Spleen (tissue), 11 donors: ENCODE results near the gene GRIK4. TPM values are rescaled to one million over a fixed set of nuclear protein-coding genes. Genes with fewer than 3 reads are reported as not detected.
A peak's percentile ranks its signal among the peaks of the same experiment; 100 is the strongest.

Experiments
- DNase-seq: peaks from one replicate; pipeline ENCODE4 v3.0.0-alpha.2; 2020
- H3K27ac ChIP-seq, 8 donors: fragments of 200-600 bp; sonication (generic) in 7 of 8; 1 replicate in 4 of 8; 2 replicates in 4 of 8; pipeline versions ENCODE4 v1.5.0 to v1.8.0; 2016 to 2021; ENCODE audit warnings: inconsistent platforms in 4 of 8, mild to moderate bottlenecking in 4 of 8, moderate library complexity in 1 of 8
- H3K27me3 ChIP-seq, 7 donors: fragments of 200-600 bp; sonication (generic) in 6 of 7; replicated peaks in 1 of 7; 1 replicate in 4 of 7; 2 replicates in 3 of 7; pipeline versions ENCODE4 v1.5.0 to v1.8.0; 2016 to 2021; ENCODE audit warnings: inconsistent platforms in 3 of 7, mild to moderate bottlenecking in 1 of 7
- H3K36me3 ChIP-seq, 6 donors: fragments of 200-600 bp; sonication (generic) in 5 of 6; 1 replicate in 4 of 6; 2 replicates in 2 of 6; pipeline versions ENCODE4 v1.5.0 to v1.8.0; 2016 to 2021; ENCODE audit warnings: inconsistent platforms in 2 of 6
- H3K4me1 ChIP-seq, 6 donors: fragments of 200-600 bp; sonication (generic) in 5 of 6; 1 replicate in 3 of 6; 2 replicates in 3 of 6; pipeline versions ENCODE4 v1.5.0 to v1.8.0; 2016 to 2021; ENCODE audit warnings: inconsistent platforms in 3 of 6
- H3K4me3 ChIP-seq, 8 donors: fragments of 200-600 bp; sonication (generic) in 7 of 8; 1 replicate in 4 of 8; 2 replicates in 4 of 8; pipeline versions ENCODE4 v1.5.0 to v1.8.0; 2016 to 2021; ENCODE audit warnings: inconsistent platforms in 4 of 8, mild to moderate bottlenecking in 4 of 8, moderate library complexity in 2 of 8
- H3K9me3 ChIP-seq, 8 donors: fragments of 200-600 bp; sonication (generic) in 7 of 8; 1 replicate in 4 of 8; 2 replicates in 4 of 8; pipeline versions ENCODE4 v1.5.0 to v1.8.0; 2016 to 2021; ENCODE audit warnings: inconsistent platforms in 4 of 8
- POLR2A ChIP-seq, 3 donors: fragments of 450-650 bp; IDR thresholded peaks; one replicate each; pipeline ENCODE4 v1.5.1; 2017; ENCODE audit warnings: antibody characterized with exemption in 3 of 3, mild to moderate bottlenecking in 1 of 3
- POLR2AphosphoS5 ChIP-seq, 3 donors: sonication (generic); formaldehyde crosslinking; IDR thresholded peaks; one replicate each; pipeline ENCODE4 v1.5.1; 2017; ENCODE audit warnings: antibody characterized with exemption in 3 of 3
- WGBS, 5 donors: extraction: QIAGEN DNeasy Blood & Tissue Kit in 3 of 5; methylation state at CpG; one replicate each; pipeline versions ENCODE4 v1.1.5 to v1.1.7; 2013 to 2018; 5-methylcytosine and 5-hydroxymethylcytosine counted together
- intact Hi-C: fragments of 100-400 bp; cut with DNase I; formaldehyde crosslinking; loops from one replicate; pipeline ENCODE4 v1.15.0; 2023; ENCODE audit warnings: low total_unique reads
- polyA plus RNA-seq, 3 donors: library from polyadenylated mRNA; stranded (reverse); fragments of 200-250 nt; gene quantifications; one replicate each; pipeline ENCODE4 v1.2.1, GENCODE V29; 2013
- total RNA-seq, 7 donors: library from RNA; depleted of rRNA in 3 of 7; stranded (reverse); fragments of >200 nt in 3 of 7; fragmentation: NEBNext Ultra II Directional in 4 of 7; extraction: Animal tissue kit (Norgen Biotek cat#: 25700) in 4 of 7; gene quantifications; one replicate each; pipeline versions ENCODE4 v1.1.0 to v1.2.1, GENCODE V29; 2016 to 2021
- TF ChIP-seq, protein P1 (sequence below), 11 experiments: fragments of 200-600 bp in 7 of 11; fragments of 450-650 bp in 4 of 11; sonication (generic) in 4 of 11; IDR thresholded peaks in 8 of 11; conservative IDR thresholded peaks in 3 of 11; 1 replicate in 7 of 11; 2 replicates in 4 of 11; pipeline versions ENCODE4 v1.4.0 to v1.8.0; 2016 to 2021; ENCODE audit warnings: antibody characterized with exemption in 11 of 11, inconsistent platforms in 4 of 11, mild to moderate bottlenecking in 1 of 11
- donor health status: healthy with polysubstance abuse.
- donor health status: DM: no; HTN: no; CAD: no; lungs with moderate emphysema.
- donor health status: DM: no; HTN: no; CAD: no.
- donor health status: Bipolar disorder and iron deficiency.
- donor health status: healthy.
- donor health status: DM: no; HTN: no; CAD: no.
- donor health status: DM: yes; HTN: yes; CAD: no.

Gene GRIK4
- total and polyA plus RNA-seq, 10 donors, result 0.04 to 2.4 (median 0.59) TPM

DNA sequence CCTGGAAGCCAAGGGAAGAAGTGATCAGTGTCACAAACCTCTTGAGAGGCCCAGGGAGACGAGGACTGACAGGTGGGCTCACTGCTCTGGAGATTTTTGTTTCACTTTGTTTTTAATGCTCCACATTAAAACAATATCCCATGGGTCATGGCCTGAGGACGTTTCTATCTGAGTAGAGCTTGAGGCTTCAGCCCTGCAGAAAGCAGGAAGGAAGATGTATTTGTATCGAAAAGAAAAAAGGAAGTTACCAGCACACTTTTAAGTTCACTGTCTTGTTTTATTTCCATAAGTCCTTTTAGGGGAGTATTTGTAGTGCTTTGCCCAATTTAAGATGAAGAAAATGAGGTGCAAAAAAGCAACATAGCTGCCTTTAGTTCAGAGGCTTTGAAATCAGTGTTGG is 191.1 kb downstream of the GRIK4 start:
- H3K4me1 ChIP-seq, result no peaks in the 10 kb centered on the region
- DNase-seq, result no peak
- intact Hi-C loops, result no loop called here
- peaks cover 0 to 33% (median 19%) of the 10 kb centered on the region in 8 donors for H3K9me3 ChIP-seq
- H3K27me3 ChIP-seq, result peaks cover 0 to 9% (median 0%) of the 10 kb centered on the region in 7 donors
- peak overlapping the region in 2 of 8 donors; percentile 23 to 33 for H3K27ac ChIP-seq
- TF ChIP-seq POLR2AphosphoS5 (IDR thresholded peaks at IDR 0.05), result no peak
- TF ChIP-seq POLR2A (IDR thresholded peaks at IDR 0.05), result no peak
- TF ChIP-seq, protein P1, sequence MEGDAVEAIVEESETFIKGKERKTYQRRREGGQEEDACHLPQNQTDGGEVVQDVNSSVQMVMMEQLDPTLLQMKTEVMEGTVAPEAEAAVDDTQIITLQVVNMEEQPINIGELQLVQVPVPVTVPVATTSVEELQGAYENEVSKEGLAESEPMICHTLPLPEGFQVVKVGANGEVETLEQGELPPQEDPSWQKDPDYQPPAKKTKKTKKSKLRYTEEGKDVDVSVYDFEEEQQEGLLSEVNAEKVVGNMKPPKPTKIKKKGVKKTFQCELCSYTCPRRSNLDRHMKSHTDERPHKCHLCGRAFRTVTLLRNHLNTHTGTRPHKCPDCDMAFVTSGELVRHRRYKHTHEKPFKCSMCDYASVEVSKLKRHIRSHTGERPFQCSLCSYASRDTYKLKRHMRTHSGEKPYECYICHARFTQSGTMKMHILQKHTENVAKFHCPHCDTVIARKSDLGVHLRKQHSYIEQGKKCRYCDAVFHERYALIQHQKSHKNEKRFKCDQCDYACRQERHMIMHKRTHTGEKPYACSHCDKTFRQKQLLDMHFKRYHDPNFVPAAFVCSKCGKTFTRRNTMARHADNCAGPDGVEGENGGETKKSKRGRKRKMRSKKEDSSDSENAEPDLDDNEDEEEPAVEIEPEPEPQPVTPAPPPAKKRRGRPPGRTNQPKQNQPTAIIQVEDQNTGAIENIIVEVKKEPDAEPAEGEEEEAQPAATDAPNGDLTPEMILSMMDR (IDR thresholded peaks at IDR 0.05 in 8 of 11, conservative IDR thresholded peaks at IDR 0.05 in 3 of 11), result no peak
- 17 to 22% (median 18%) methylated on average over 3 of the region's 3 CpGs for WGBS, 5 donors
- no peaks in the 10 kb centered on the region for H3K36me3 ChIP-seq
- H3K4me3 ChIP-seq, result no peak overlapping the region

- Histone ChIP-seq H3K4me1 (no peaks in the 10 kb centered on the region), H3K36me3 (no peaks in the 10 kb centered on the region), H3K27ac (peak overlapping the region in 2 of 8 donors; percentile 23 to 33), H3K4me3 (no peak overlapping the region), H3K9me3 (peaks cover 0 to 40% (median 24%) of the 10 kb centered on the region in 8 donors), H3K27me3 (peaks cover 0 to 11% (median 0%) of the 10 kb centered on the region in 7 donors)
- intact Hi-C loops, result no loop called here
- 78 to 86% (median 81%) methylated on average over 9 of the region's 9 CpGs for WGBS, 5 donors
- no peak for DNase-seq
- TF ChIP-seq POLR2A (IDR thresholded peaks at IDR 0.05) (no peak), POLR2AphosphoS5 (IDR thresholded peaks at IDR 0.05) (no peak)
- TF ChIP-seq, protein P1 (IDR thresholded peaks at IDR 0.05 in 8 of 11, conservative IDR thresholded peaks at IDR 0.05 in 3 of 11), result no peak
These were observed 192.0 kb downstream of the GRIK4 start for GRCh38 chr11:120703358-120704152.

- intact Hi-C loops, result no loop called here
- Histone ChIP-seq H3K9me3 (peaks cover 0 to 40% (median 24%) of the 10 kb centered on the region in 8 donors), H3K36me3 (no peaks in the 10 kb centered on the region), H3K4me3 (no peak overlapping the region), H3K27ac (peak overlapping the region in 1 of 8 donors; percentile 30), H3K4me1 (no peaks in the 10 kb centered on the region), H3K27me3 (peaks cover 0 to 12% (median 0%) of the 10 kb centered on the region in 7 donors)
- TF ChIP-seq POLR2AphosphoS5 (IDR thresholded peaks at IDR 0.05) (no peak), POLR2A (IDR thresholded peaks at IDR 0.05) (no peak)
- TF ChIP-seq, protein P1 (IDR thresholded peaks at IDR 0.05 in 8 of 11, conservative IDR thresholded peaks at IDR 0.05 in 3 of 11), result no peak
- 74 to 95% (median 82%) methylated on average over 4 of the region's 4 CpGs for WGBS, 5 donors
- DNase-seq, result no peak
These were observed 192.8 kb downstream of the GRIK4 start for GRCh38 chr11:120704256-120704750.

- H3K9me3 ChIP-seq, result peaks cover 0 to 40% (median 24%) of the 10 kb centered on the region in 8 donors
- intact Hi-C loops, result no loop called here
- H3K27ac ChIP-seq, result no peak overlapping the region
- no peaks in the 10 kb centered on the region for H3K36me3 ChIP-seq
- H3K27me3 ChIP-seq, result peaks cover 0 to 12% (median 0%) of the 10 kb centered on the region in 7 donors
- peaks cover 0 to 7% (median 2%) of the 10 kb centered on the region in 6 donors for H3K4me1 ChIP-seq
- no peak for TF ChIP-seq POLR2AphosphoS5 (IDR thresholded peaks at IDR 0.05)
- TF ChIP-seq, protein P1 (IDR thresholded peaks at IDR 0.05 in 8 of 11, conservative IDR thresholded peaks at IDR 0.05 in 3 of 11), result no peak
- no peak for TF ChIP-seq POLR2A (IDR thresholded peaks at IDR 0.05)
- DNase-seq, result no peak
- WGBS, 5 donors, result 75 to 93% (median 77%) methylated on average over 5 of the region's 5 CpGs
- H3K4me3 ChIP-seq, result no peak overlapping the region
These were observed 194.7 kb downstream of the GRIK4 start for GRCh38 chr11:120706257-120706656.
